ENCODE results near the gene RASSF5.

DNA sequence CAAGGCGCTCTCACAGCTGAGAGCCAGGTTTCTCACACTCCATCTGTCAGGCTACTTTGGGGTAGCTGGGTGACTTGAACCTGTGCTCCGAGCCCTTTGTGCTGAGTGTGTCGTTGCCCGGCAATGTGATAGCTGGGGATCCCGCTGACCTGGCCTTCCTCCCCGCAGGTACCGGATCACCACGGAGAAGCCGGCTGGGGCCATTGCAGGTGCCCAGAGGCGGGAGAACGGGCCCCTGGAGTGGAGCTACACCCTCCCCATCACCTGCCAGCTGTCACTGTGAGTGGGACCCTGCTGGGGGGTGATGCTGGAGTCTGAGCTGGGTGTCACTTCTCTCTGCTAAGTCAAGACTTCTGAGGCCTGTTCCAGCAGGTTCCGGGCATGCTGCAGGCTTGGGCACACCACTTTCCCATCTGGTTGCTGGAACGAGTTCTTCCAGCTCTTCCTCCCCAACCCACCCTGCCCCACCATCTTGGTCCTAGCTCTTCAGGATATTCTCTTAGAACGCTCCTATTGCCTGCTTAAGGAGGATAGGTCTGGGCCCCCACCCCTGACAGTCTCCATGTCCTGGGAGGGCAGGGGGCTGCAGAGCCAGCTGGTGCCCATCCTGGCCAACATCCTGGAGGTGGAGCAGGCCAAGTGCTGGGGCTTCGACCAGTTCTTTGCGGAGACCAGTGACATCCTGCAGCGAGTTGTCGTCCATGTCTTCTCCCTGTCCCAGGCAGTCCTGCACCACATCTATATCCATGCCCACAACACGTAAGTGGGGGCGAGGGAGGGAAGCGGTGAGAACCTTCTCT, 29.6 kb upstream of the RASSF5 start:
- TF ChIP-seq POLR2AphosphoS5 (IDR thresholded peaks at IDR 0.05; ENCODE audit: low read depth, low read length) (no peak), REST (IDR thresholded peaks at IDR 0.05; ENCODE audit: insufficient read depth in 1 of 2, low read depth in 2 of 2, low read length in 2 of 2) (no peak)

Measured in PFSK-1 (cell line).